ENCODE measurements around the gene CD36.

Gene CD36

GRCh38 chr7:80629023-80629422, 9.4 kb upstream of the CD36 start:
- DNase-seq, result no peak

GRCh38 chr7:80630608-80631405, 7.6 kb upstream of the CD36 start:
- DNase-seq, result no peak

GRCh38 chr7:80631421-80631820, 7.0 kb upstream of the CD36 start:
- no peak for DNase-seq

GRCh38 chr7:80632139-80632538, 6.3 kb upstream of the CD36 start:
- no peak for DNase-seq

- no peak for DNase-seq
These were observed 5.6 kb upstream of the CD36 start for GRCh38 chr7:80632819-80633218.

DNA sequence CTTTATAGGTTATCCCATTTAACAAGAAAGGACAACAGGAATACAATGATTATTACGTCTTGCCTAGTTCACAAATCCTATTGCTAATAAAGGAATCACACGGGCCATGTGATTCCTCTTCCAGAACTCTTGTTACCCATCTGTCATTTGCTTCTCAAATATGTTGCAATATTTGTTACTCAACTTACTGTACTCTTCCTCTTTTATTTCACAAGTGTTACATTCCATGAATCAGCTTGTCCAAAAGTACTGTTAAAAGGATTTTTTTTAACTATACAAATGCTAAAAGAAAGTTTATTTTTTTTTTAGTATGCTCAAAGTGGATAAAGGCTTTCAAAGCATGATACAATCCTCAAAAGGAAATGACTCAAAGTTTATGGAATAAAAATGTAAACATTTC, 3.9 kb upstream of the CD36 start:
- DNase-seq, result no peak

- no peak for DNase-seq
These were observed 2.9 kb upstream of the CD36 start for GRCh38 chr7:80635533-80635932.

DNA sequence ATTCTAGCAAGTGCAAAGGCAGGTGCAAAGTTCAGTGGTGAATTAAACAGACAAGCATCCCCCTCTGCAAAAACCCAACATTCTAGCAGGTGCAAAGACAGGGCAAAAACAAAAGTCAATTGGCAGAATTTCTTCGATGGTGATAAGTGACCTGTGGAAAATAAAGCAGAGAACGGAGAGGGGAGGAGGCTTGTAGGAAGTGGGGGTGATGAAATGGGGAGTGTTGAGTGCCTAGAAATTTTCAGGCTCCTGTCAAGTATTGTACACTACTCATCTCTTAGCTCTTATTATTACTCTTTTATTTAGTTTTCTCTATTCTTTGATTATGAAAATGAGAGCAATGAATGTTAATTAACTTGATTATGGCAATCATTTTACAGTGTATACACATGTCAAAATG, 2.4 kb upstream of the CD36 start:
- no peak for DNase-seq

DNA sequence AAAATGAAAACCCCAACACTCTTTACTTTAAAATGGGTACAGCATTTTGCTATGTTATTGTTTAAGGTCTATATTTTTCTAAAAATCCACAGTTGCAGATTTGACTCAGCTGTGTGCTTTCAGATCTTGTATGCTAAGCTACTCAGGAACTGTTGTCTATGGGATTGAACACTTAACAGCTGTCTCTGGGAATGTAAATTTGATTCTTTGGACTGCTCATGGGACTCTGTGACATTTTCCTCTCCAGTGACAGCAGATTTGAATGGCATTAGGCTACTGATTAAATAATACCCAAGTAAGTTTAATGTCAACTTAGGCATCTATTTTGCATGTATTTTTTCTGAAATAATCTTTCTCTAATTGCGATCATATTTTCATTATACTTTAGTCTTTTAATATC, 1.7 kb upstream of the CD36 start:
- DNase-seq, result no peak

GRCh38 chr7:80637454-80637853, 988 bp upstream of the CD36 start:
- no peak for DNase-seq

DNA sequence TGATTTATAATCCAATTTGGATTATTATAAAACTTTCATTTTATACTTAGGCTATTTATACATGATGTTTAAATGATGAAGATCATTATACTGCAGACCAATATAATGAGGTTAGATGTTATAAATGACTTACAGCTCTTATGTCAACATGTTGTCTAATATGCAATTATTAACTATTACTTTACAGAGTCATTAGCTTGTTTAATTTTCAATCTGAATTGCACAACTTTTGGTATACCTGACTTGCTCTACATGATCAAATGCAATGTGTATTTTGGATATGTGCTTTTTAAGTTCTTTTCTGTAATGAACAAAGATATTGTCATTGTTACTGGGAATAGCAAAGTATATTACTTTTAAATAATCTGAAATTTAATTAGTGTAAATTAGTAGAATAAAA, 569 bp downstream of the CD36 start:
- no peak for DNase-seq

DNA sequence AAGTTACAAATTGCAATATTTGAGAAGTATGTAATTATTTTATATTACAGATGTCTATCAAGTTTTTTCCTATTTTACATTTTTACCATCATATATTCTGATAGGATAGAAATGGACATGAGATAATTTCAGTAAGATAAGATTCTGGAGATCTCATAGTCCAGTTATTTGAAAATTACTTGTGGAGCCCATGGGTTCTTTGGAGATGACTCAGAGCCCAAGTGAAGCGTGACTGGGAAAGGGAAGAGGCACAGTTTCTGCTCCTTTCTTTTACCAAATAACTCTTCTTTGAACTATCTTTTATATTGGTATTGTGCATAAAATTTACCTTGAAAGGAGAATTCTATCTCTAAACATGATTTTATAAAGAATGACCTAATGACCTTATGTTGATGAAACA, 2.4 kb downstream of the CD36 start:
- no peak for DNase-seq

DNA sequence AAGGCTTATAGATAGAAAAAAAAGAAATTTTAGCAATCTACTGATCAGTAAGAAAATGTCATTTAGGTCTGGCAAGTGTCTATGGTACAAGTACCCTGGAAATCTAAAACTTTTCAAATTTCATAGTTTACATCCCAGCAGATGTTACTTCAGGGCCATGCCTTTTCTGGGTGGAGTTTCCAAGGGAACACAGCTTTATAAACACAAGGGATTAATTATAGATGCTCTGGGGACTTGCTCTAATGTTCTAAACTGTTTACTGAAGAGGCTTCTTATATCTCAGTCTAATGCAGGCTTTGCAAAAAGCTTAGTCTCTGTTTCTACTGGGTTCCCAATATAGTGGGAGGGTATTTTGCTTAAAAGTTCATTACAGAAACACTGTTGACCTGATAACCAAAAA, 3.1 kb downstream of the CD36 start:
- no peak for DNase-seq

DNA sequence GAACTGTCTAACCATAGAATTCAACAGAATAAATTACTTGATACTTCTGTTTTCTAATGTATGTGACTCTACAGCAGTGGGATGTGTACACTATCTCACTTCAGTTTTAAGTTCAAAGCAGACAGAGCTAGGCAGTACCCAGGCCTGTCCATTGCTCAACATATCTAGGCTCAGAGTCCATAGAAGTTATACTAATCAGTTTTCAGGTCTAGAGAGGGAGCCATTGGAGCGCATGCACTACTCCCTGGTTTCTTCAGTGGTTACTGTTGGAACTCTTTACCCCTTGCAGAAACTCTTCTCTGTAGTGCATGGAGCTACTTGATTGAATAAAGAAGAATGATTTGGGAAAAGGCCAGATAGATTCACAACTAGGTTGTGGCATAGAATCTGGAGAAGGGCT, 4.4 kb downstream of the CD36 start:
- no peak for DNase-seq

DNA sequence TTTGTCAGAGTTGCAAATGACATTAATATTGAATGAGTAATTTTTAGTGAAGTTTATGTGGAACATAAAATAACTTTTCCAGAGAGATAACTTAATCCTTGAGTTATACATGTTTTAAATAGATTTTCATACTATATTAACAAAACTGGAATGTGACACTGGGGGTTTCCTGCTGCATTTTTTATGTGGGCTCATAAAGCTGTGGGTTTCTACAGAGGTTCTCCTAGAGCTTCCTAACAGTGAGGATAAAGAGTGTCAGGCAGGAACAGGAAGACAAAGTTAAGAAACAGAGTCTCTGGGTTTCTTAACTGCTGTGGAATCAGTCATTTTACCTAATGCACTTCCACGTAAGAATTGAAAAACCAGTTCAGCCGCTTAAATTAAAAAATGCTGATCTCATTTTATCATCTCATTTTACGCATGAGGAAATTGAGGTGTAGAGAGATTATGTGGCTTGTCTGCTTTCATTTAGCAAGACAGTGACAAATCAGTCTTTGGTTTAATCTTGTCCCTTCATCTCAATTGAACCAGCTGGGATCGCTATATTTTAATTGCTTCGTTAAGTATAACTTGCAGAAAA, 5.0 kb downstream of the CD36 start:
- DNase-seq, result no peak

DNA sequence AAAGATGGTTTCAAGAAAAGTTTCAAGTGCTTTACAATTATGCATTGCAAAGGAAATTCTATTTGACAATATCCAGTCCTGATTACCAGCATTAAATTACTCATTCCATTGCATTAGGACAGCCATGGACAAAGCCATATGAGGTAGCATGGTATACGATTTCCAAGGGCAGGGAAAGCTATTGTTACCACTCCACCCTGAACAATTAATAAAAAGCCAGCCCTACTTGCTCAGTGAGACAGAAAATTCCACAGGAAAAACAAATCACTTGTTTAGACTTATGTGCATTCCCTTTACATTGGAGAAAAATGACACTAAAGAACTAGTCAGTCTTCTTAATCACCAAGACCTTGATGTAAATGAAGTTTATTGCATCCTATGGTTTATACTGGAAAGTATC, 5.6 kb downstream of the CD36 start:
- no peak for DNase-seq

DNA sequence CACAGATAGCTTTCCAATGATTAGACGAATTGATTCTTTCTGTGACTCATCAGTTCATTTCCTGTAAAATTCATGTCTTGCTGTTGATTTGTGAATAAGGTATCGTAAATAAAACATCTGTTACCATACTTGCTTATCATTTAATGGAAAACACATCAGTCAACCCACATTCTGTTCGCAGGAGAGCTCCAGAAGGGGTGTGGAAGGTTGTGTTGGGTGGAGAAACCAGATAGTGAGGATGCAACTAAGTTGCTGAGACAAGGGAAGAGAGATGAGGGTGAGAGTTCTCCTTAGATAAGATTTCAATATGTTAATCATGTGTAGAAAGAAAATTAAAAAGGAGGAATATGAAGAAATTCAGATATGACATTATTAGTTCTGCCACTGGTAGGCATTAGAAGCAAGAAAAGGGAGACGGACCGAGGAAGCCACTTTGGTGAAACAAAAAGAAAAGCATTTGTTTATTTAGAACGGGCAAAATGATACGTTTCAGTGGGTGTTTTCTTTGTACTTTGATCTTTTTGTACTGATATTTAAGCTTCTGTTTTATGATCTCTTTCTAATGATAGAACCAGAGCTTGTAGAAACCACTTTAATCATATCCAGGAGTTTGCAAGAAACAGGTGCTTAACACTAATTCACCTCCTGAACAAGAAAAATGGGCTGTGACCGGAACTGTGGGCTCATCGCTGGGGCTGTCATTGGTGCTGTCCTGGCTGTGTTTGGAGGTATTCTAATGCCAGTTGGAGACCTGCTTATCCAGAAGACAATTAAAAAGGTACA, 7.8 kb downstream of the CD36 start:
- no peak for DNase-seq

DNA sequence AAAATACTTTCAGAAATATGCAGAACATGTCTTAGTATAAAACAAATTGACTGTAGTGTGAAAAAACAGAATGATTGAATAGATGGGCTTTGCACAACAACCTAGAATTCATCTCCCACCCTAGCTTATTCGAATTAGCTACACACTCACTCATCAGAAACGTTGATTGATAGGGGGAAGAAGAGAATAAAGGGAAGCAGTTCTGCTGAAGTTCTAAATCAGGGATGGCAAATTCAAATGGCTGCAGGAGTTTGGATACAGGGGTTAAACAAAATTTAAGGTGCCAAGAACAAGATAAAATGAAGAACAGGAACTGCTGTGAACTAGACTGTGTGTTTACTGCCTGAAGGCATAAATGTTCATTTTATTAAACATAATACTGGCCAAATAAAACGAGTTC, 9.0 kb downstream of the CD36 start:
- DNase-seq, result no peak

GRCh38 chr7:80648031-80648600, 9.7 kb downstream of the CD36 start:
- no peak for DNase-seq

GRCh38 chr7:80649011-80649410, 10.6 kb downstream of the CD36 start:
- no peak for DNase-seq

- no peak for DNase-seq
These were observed 11.6 kb downstream of the CD36 start for GRCh38 chr7:80650030-80650429.

DNA sequence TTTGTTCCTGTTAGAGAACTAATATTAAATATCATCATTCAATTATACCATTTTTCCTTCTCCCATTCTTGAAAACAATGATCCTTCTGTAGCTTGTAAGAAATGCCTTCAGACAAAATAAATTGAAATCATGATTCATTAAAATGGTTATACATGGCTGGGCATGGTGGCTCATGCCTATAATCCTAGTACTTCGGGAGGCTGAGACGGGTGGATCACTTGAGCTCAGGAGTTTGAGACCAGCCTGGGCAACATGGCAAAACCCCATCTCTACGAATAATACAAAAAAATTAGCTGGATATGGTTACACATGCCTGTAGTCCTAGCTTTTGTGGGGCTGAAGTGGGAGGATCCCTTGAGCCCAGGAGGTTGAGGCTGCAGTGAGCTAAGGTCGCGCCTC, 13.0 kb downstream of the CD36 start:
- DNase-seq, result no peak

GRCh38 chr7:80653244-80653643, 14.8 kb downstream of the CD36 start:
- DNase-seq, result no peak

GRCh38 chr7:80654887-80655340, 16.5 kb downstream of the CD36 start:
- DNase-seq, result no peak

Data from activated gamma-delta T cell (primary cell).